ENCODE measurements around the gene TSPYL2.

The TSPYL2 gene

DNA sequence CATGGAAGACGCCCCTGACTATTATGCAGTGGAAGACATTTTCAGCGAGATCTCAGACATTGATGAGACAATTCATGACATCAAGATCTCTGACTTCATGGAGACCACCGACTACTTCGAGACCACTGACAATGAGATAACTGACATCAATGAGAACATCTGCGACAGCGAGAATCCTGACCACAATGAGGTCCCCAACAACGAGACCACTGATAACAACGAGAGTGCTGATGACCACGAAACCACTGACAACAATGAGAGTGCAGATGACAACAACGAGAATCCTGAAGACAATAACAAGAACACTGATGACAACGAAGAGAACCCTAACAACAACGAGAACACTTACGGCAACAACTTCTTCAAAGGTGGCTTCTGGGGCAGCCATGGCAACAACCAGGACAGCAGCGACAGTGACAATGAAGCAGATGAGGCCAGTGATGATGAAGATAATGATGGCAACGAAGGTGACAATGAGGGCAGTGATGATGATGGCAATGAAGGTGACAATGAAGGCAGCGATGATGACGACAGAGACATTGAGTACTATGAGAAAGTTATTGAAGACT lies 3.6 kb downstream of the TSPYL2 start:
- H3K9me3 ChIP-seq = no peaks in the 10 kb centered on the region
- in situ Hi-C loops (cut with MboI; ENCODE audit: low sequenced_read_pairs) = no loop called here
- no peak overlapping the region for H3K4me3 ChIP-seq
- no peak for DNase-seq (ENCODE audit: low spot score in 2 of 2)
- peaks cover 5% of the 10 kb centered on the region; the same call in 1 of the 2 replicates for H3K4me1 ChIP-seq
- H3K36me3 ChIP-seq (replicated peaks) = peaks cover 30% of the 10 kb centered on the region
- no peaks in the 10 kb centered on the region for H3K27me3 ChIP-seq (ENCODE audit: low read depth)

DNA sequence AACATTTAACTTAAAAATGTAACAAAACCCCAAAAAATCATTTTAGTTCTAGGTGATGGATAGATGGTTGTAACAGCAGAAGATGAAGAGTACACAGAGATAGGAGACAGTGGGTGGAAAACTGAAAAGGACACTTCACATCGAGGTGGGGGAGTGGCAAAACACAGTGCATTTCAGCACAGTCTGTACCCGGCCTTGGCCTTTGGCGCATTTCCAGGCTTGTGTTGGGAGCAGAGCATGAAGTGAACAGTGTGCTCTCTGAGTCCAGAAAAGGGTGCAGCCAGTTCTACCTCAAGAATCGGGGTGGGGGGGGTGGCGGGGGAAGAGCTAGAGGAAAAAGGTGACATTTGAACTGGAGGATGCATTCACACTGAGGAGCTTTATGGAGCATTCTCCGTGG lies 4.3 kb downstream of the TSPYL2 start:
- peaks cover 5% of the 10 kb centered on the region; the same call in 1 of the 2 replicates for H3K4me1 ChIP-seq
- DNase-seq (ENCODE audit: low spot score in 2 of 2) = no peak
- H3K4me3 ChIP-seq = no peak overlapping the region
- H3K27me3 ChIP-seq (ENCODE audit: low read depth) = no peaks in the 10 kb centered on the region
- in situ Hi-C loops (cut with MboI; ENCODE audit: low sequenced_read_pairs) = no loop called here
- H3K36me3 ChIP-seq (replicated peaks) = peaks cover 30% of the 10 kb centered on the region
- no peaks in the 10 kb centered on the region for H3K9me3 ChIP-seq

DNA sequence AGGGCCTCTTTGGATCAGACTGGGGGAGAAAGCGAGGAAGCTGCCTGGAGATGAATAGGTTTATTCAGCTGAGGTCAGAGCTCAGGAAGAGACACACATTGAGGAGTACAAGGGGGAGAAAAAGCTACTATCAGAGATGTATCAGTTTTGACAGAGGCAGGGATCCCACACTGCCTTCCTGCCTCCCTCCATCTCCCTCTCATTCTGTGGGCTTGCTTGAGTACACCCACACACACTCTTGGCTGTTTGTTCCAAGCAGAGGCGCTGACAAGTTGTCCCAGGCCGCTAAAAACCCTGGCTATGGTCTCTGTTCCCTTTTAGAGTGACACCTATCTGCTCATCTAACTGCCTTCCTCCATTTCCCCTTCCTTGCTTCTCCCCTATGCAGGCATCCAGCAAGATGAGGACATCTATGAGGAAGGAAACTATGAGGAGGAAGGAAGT lies 5.2 kb downstream of the TSPYL2 start:
- Histone ChIP-seq H3K27me3 (ENCODE audit: low read depth) (no peaks in the 10 kb centered on the region), H3K36me3 (replicated peaks) (peaks cover 30% of the 10 kb centered on the region), H3K9me3 (no peaks in the 10 kb centered on the region), H3K4me3 (no peak overlapping the region), H3K4me1 (peaks cover 5% of the 10 kb centered on the region; the same call in 1 of the 2 replicates)
- in situ Hi-C loops (cut with MboI; ENCODE audit: low sequenced_read_pairs) = no loop called here
- no peak for DNase-seq (ENCODE audit: low spot score in 2 of 2)

DNA sequence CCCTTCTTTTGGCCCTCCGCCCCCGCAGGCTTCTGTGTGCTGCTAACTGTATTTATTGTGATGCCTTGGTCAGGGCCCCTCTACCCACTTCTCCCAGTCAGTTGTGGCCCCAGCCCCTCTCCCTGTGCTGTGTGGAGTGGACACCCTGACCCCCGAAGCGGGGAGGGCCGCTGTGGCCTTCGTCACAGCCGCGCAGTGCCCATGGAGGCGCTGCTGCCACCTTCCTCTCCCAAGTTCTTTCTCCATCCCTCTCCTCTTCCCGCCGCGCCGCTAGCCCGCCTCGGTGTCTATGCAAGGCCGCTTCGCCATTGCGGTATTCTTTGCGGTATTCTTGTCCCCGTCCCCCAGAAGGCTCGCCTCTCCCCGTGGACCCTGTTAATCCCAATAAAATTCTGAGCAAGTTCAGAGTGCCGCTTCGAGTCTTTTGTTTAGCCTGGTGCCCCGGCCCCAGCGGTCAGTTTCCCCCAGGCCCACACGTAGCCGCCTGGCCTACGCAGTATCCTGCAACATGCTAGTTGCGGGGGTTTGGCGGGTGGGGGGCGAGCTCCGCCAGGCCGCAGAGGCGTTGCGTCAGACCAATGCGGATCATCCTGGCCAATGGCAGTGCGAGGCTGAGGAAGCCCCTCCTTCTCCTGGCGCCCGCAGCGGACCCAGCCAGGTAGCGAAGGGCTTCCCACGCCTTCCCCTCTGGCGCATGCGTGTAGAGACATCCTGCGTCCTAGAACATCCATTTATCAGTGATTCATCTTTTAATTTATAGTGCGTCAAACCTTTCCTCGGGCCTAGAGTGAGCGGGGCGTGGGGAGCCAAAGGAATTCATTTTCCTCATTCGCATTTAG lies 6.2 kb downstream of the TSPYL2 start:
- in situ Hi-C loops (cut with MboI; ENCODE audit: low sequenced_read_pairs) = no loop called here
- no peak for DNase-seq (ENCODE audit: low spot score in 2 of 2)
- H3K4me1 ChIP-seq = peaks cover 7% of the 10 kb centered on the region
- no peaks in the 10 kb centered on the region for H3K9me3 ChIP-seq
- H3K4me3 ChIP-seq = no peak overlapping the region
- H3K36me3 ChIP-seq (replicated peaks) = peaks cover 30% of the 10 kb centered on the region
- H3K27me3 ChIP-seq (ENCODE audit: low read depth) = no peaks in the 10 kb centered on the region

DNA sequence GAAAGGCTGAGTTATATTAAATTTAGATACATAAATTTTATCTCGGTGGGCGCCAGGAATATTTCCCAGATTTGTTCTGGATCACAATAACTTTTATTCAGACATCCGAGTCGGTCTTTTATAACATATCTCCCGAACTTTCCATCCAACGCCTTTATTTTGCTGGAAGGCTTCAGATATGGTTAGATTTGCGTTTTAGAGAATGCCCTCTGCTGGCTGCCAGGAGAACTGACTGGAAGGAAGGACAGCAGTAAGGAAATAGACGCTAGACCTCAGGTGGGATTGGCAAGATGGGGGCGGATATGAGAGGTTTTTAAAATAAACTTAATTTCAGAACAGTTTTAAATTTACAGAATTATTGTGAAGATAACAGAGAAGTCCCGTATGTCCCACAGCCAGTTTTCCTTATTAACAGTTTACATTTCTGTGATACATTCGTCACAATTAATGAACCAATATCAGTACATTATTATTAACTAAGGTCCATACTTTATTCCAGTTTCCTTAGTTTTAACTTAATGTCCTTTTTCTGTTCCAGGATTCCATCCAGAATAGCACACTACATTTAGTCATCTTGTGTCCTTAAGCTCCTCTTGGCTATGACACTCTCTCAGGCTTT lies 7.2 kb downstream of the TSPYL2 start:
- in situ Hi-C loops (cut with MboI; ENCODE audit: low sequenced_read_pairs) = no loop called here
- Histone ChIP-seq H3K9me3 (no peaks in the 10 kb centered on the region), H3K27me3 (ENCODE audit: low read depth) (no peaks in the 10 kb centered on the region), H3K4me1 (peaks cover 8% of the 10 kb centered on the region), H3K36me3 (replicated peaks) (peaks cover 30% of the 10 kb centered on the region), H3K4me3 (no peak overlapping the region)
- peak; percentile 72 for DNase-seq (ENCODE audit: low spot score in 2 of 2)

DNA sequence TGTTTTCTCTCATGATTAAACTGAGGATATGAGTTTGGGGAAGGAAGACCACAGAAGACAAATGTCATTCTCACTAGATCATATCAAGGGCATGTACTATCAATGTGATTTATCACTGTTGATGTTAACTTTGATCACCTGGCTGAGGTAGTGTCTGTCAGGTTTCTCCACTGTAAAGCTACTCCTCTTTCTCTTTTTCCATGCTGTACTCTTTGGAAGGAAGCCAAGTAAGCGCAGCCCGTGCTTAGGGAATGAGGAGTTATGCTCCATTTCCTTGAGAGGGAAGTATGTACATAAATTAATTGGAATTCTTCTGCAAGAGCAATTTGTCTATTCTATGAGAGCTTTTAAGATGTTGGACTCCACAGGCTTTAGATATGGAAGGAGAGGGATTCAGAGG lies 7.8 kb downstream of the TSPYL2 start:
- Histone ChIP-seq H3K36me3 (replicated peaks) (peaks cover 26% of the 10 kb centered on the region), H3K9me3 (no peaks in the 10 kb centered on the region), H3K27me3 (ENCODE audit: low read depth) (no peaks in the 10 kb centered on the region), H3K4me1 (peaks cover 8% of the 10 kb centered on the region), H3K4me3 (no peak overlapping the region)
- no peak for DNase-seq (ENCODE audit: low spot score in 2 of 2)
- in situ Hi-C loops (cut with MboI; ENCODE audit: low sequenced_read_pairs) = no loop called here

DNA sequence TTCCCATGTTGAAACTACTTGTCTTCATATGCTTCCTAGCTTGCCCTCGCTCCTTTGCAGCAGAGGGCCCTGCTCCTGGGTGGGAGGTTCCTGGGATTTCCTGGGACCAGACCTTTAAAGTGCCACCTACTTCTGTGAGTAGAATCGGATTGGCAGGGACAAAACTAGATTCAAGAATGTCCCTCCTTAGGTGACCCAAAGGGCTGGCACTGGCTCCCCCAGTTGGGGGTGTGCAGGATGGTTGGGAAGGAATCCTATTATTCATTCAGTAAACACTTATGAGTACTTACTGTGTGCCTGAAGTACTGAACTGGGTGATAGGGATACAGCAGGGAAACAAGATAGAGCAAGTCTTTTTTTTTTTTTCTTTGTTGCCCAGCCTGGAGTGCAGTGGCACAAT lies 9.2 kb downstream of the TSPYL2 start:
- no peak overlapping the region for H3K4me3 ChIP-seq
- no peaks in the 10 kb centered on the region for H3K27me3 ChIP-seq (ENCODE audit: low read depth)
- no peak for DNase-seq (ENCODE audit: low spot score in 2 of 2)
- no peaks in the 10 kb centered on the region for H3K9me3 ChIP-seq
- H3K36me3 ChIP-seq (replicated peaks) = peaks cover 11% of the 10 kb centered on the region
- peaks cover 8% of the 10 kb centered on the region for H3K4me1 ChIP-seq
- in situ Hi-C loops (cut with MboI; ENCODE audit: low sequenced_read_pairs) = no loop called here

DNA sequence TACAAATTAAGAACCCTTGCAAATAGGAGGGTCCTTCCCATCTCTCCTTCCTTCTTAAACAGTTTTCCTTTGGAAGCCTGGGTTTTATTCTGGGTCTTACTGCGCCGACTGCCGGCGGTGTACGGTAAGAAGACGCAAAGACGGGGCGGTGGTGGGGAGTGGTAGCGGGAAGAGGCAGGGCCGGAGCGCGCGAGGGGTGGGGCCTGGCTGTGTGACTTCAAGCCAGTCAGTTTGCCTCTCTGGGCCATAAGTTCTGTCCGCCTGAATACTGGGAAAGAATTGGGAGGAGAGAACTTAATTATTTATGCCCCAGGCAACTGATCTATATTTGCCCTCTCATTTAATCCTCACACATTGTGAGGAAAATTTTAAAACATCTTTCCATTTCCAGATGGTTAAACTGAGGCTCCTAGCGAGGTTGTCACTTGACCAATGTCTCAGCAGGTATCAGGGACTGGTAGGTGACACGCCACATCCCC lies 11.0 kb downstream of the TSPYL2 start:
- peaks cover 8% of the 10 kb centered on the region for H3K4me1 ChIP-seq
- H3K4me3 ChIP-seq = peak overlapping the region; percentile 76
- H3K9me3 ChIP-seq = no peaks in the 10 kb centered on the region
- peaks cover 4% of the 10 kb centered on the region for H3K36me3 ChIP-seq (replicated peaks)
- in situ Hi-C loops (cut with MboI; ENCODE audit: low sequenced_read_pairs) = no loop called here
- peak; percentile 88 to 95 for DNase-seq (ENCODE audit: low spot score in 2 of 2)
- no peaks in the 10 kb centered on the region for H3K27me3 ChIP-seq (ENCODE audit: low read depth)

DNA sequence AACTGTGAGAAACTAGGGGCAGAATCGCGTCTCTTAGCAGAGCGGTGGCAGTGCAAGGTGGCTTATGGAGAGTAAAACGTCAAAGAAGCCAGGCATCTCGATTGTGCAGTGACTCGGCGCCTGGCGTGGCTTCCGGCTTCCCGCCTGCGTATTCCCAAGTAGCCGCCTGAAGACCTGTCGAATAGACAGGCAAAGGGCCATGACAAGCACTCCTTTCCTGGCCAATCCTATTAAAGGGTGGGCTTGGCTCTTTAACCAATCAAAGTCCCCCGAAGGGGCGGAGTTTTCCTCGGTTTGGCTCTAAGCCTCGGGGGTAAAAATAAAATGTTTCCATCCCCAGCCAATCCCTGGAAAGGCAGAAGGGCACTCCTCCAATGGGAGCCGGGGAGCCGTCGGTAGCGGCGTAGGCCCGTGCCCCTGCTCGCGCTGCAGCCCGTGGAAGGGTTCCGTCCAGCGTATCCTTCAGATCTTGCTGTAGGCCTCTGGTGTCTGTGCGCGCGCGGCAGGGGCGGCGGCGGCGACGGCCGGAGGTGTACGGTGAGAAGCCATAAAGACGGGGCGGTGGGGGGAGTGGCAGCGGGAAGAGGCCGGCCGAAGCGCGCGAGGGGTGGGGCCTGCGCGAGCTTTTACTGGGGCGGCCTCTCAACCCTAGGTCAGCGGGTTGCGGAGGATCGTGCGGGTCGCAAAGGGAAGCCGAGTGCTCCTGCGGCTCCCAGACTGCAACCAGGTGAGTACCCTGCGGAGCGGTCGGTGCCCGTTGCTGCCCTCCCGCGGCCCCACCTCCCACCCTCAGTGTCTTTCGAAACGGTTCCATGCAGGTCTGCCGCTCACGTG lies 11.8 kb downstream of the TSPYL2 start, which contains the start of gene KANTR:
KANTR (plus strand) TSS at position 395 of the 834 bp plus-strand sequence. CDS start 30,131 bp downstream, outside the sequence.
- in situ Hi-C loops (cut with MboI; ENCODE audit: low sequenced_read_pairs) = no loop called here
- Histone ChIP-seq H3K27me3 (ENCODE audit: low read depth) (no peaks in the 10 kb centered on the region), H3K4me1 (peaks cover 8% of the 10 kb centered on the region), H3K4me3 (peak within 1 kb of the TSS; percentile 76), H3K36me3 (replicated peaks) (peaks cover 5% of the 10 kb centered on the region; the same call in 1 of the 2 replicates), H3K9me3 (no peaks in the 10 kb centered on the region)
- DNase-seq (ENCODE audit: low spot score in 2 of 2) = peak; percentile 97 to 98

DNA sequence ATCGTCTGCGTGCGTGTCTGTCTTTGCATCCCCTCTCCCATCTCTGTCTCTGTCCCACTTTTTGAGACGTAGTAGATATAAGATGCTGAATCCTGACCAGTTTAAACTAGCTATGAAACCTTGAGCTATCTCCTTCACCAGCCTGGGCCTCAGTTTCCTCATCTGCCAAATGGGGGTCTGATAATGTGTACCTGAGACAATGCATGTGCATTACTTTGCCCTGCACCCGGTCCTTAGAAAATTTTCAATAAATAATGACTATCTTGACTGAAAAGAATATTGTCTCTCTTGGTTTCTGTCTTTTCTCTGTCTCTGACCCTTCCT lies 12.4 kb downstream of the TSPYL2 start:
- Histone ChIP-seq H3K9me3 (no peaks in the 10 kb centered on the region), H3K4me1 (peaks cover 8% of the 10 kb centered on the region), H3K4me3 (peak overlapping the region; percentile 76), H3K27me3 (ENCODE audit: low read depth) (no peaks in the 10 kb centered on the region), H3K36me3 (replicated peaks) (peaks cover 11% of the 10 kb centered on the region)
- in situ Hi-C loops (cut with MboI; ENCODE audit: low sequenced_read_pairs) = no loop called here
- no peak for DNase-seq (ENCODE audit: low spot score in 2 of 2)

DNA sequence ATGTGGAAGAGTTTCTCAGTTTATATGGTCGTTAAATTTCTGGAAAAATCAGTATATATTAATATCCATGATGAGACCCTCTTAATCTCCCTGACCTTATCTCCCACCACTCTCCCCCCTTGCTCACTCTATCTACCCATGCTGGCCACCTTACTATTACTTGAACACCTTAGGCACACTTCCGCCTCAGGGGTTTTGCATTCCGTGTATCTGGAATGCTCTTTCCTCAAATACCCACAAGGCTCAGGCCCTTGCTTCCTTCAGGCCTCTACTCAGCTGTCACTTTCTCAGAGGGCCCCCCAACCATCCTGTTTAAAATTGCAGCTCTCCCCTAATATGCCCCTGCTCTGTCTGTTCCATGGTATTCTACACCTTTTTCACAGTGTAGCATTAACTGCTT lies 13.6 kb downstream of the TSPYL2 start:
- in situ Hi-C loops (cut with MboI; ENCODE audit: low sequenced_read_pairs) = no loop called here
- no peak for DNase-seq (ENCODE audit: low spot score in 2 of 2)
- Histone ChIP-seq H3K9me3 (no peaks in the 10 kb centered on the region), H3K27me3 (ENCODE audit: low read depth) (no peaks in the 10 kb centered on the region), H3K4me3 (no peak overlapping the region), H3K4me1 (peaks cover 8% of the 10 kb centered on the region), H3K36me3 (replicated peaks) (peaks cover 19% of the 10 kb centered on the region)

DNA sequence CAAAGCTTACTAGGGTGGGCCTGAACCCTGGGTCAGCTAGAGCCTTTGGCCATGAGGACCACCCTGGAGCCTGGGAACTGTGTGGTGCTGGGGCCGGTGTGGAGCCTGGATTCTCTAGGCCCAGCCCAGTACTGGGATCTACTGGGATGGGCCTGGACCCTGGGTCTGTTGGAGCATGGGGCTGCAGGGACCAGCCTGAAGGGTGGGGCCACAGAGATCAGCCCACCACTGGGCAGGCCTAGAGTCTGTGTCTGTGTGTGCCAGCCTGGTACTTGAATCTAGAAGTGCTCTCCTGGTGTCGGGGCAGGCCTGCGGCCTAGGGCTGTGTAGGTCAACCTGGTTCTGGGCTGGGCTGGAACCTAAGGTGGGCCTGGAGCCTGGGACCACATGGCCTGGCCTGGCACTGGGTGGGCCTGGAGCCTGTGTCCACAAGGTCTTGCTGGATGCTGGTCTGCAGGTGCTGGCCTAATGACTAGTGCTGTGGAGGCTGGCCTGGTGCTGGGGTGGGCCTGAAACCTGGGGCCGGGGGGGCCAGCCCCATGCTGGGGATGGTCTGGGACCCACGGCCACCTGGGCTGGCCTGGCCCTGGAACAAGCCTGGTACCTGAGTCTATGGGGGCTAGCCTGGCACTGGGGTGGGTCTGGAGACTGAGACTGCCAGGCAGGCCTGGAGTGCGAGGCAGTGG lies 32.8 kb downstream of the TSPYL2 start:
- Histone ChIP-seq H3K4me1 (no peaks in the 10 kb centered on the region), H3K27me3 (ENCODE audit: low read depth) (no peaks in the 10 kb centered on the region), H3K36me3 (replicated peaks) (peaks cover 6% of the 10 kb centered on the region), H3K9me3 (no peaks in the 10 kb centered on the region), H3K4me3 (no peak overlapping the region)
- in situ Hi-C loops (cut with MboI; ENCODE audit: low sequenced_read_pairs) = no loop called here
- no peak for DNase-seq (ENCODE audit: low spot score in 2 of 2)

DNA sequence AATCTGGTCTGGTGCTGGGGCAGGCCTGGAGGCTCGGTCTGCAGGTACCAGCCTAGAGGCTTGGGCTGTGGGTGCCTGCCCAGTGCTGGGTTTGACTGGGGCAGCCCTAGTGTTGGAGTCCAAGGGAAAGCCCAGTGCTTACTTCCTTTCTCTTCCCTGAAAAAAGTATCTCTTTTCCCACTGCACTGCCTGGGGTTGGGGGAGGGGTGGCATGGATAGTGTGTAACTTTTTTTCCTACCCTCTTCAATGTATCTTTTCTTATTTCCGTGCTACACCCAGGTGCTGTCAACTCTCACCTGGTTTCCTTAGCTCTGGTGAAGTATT lies 33.3 kb downstream of the TSPYL2 start:
- Histone ChIP-seq H3K4me3 (no peak overlapping the region), H3K9me3 (no peaks in the 10 kb centered on the region), H3K36me3 (replicated peaks) (peaks cover 6% of the 10 kb centered on the region), H3K4me1 (no peaks in the 10 kb centered on the region), H3K27me3 (ENCODE audit: low read depth) (no peaks in the 10 kb centered on the region)
- DNase-seq (ENCODE audit: low spot score in 2 of 2) = no peak
- in situ Hi-C loops (cut with MboI; ENCODE audit: low sequenced_read_pairs) = no loop called here
